Peyer's patch (tissue), 4 donors: ENCODE data around the gene LEAP2.

Source experiments
- CTCF ChIP-seq, 6 experiments: fragments of 450-650 bp in 4 of 6; fragments of 200-600 bp in 2 of 6; sonication (generic) in 1 of 6; IDR thresholded peaks; one replicate each; pipeline ENCODE4 v1.5.1; 2017 to 2019; ENCODE audit warnings: antibody characterized with exemption in 6 of 6, mild to moderate bottlenecking in 3 of 6, moderate library complexity in 1 of 6
- POLR2A ChIP-seq, 2 donors: fragments of 450-650 bp; IDR thresholded peaks; one replicate each; pipeline ENCODE4 v1.5.1; 2017; ENCODE audit warnings: antibody characterized with exemption in 2 of 2, mild to moderate bottlenecking in 2 of 2, moderate library complexity in 2 of 2

DNA sequence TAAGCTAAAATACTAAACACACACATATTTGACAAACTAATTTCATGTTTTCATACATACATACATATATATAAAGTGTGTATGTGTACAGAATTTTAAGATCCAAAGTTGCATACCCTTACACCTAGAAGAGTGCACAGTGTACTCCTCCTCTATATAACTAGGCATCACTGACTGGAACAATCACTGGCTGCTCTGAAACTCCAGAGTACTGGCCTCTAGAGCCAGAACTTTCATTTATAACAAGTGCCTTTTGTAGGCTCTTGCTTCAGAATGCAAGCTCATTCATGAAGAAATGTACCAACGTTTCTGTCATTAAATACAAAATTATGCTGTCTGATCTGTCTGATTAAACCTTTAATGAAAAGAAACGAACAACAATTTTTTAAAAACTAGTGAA, 4.0 kb downstream of the LEAP2 start:
- TF ChIP-seq CTCF (IDR thresholded peaks at IDR 0.05) (no peak), POLR2A (IDR thresholded peaks at IDR 0.05) (no peak)
